Spleen (tissue), 7 donors: ENCODE results near the gene KCNJ18.
"Not testable (repeated sequence)": the region's sequence is repeated elsewhere in the genome, so short reads cannot be mapped to it uniquely, and the experiment has no call there.

Source experiments
- POLR2A ChIP-seq, 3 donors: fragments of 450-650 bp; IDR thresholded peaks; one replicate each; pipeline ENCODE4 v1.5.1; 2017; ENCODE audit warnings: antibody characterized with exemption in 3 of 3, mild to moderate bottlenecking in 1 of 3
- TF ChIP-seq, protein P1 (sequence below), 11 experiments: fragments of 200-600 bp in 7 of 11; fragments of 450-650 bp in 4 of 11; sonication (generic) in 4 of 11; IDR thresholded peaks in 8 of 11; conservative IDR thresholded peaks in 3 of 11; 1 replicate in 7 of 11; 2 replicates in 4 of 11; pipeline versions ENCODE4 v1.4.0 to v1.8.0; 2016 to 2021; ENCODE audit warnings: antibody characterized with exemption in 11 of 11, inconsistent platforms in 4 of 11, mild to moderate bottlenecking in 1 of 11
- donor health status: DM: no; HTN: no; CAD: no; lungs with moderate emphysema.
- donor health status: DM: no; HTN: no; CAD: no.
- donor health status: DM: no; HTN: no; CAD: no.

DNA sequence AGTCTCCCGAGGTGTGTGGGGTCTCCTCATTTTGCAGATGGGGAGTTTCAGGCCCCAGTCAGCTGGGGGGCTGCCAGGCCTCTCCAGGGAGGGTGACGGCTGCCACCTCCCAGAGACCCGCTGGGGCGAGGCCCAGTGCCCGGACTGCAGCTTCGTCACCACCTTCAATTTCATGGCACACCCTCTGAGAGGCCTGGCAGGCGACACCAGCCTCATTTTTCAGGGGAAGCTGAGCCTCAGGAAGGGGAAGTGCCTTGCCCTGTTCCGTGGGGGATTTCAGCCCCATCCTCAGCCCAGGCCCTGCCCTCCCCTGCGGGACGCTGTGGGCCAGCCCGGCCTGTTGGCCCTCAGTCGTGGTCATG is 362 bp downstream of the KCNJ18 start:
- TF ChIP-seq, protein P1, sequence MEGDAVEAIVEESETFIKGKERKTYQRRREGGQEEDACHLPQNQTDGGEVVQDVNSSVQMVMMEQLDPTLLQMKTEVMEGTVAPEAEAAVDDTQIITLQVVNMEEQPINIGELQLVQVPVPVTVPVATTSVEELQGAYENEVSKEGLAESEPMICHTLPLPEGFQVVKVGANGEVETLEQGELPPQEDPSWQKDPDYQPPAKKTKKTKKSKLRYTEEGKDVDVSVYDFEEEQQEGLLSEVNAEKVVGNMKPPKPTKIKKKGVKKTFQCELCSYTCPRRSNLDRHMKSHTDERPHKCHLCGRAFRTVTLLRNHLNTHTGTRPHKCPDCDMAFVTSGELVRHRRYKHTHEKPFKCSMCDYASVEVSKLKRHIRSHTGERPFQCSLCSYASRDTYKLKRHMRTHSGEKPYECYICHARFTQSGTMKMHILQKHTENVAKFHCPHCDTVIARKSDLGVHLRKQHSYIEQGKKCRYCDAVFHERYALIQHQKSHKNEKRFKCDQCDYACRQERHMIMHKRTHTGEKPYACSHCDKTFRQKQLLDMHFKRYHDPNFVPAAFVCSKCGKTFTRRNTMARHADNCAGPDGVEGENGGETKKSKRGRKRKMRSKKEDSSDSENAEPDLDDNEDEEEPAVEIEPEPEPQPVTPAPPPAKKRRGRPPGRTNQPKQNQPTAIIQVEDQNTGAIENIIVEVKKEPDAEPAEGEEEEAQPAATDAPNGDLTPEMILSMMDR (IDR thresholded peaks at IDR 0.05 in 8 of 11, conservative IDR thresholded peaks at IDR 0.05 in 3 of 11) = not testable (repeated sequence)
- not testable (repeated sequence) for TF ChIP-seq POLR2A (IDR thresholded peaks at IDR 0.05)
